Measurements from ENCODE around the gene TLK2.

- TF ChIP-seq CTCF (IDR thresholded peaks at IDR 0.05) (no peak), POLR2A (IDR thresholded peaks at IDR 0.05) (no peak)
Measured at GRCh38 chr17:62621223-62621622, 142.6 kb downstream of the TLK2 start.
